Endothelial cell of umbilical vein (primary cell): ENCODE results near the gene ERBB4. TPM values are rescaled to one million over a fixed set of nuclear protein-coding genes. Genes with fewer than 3 reads are reported as not detected.

Experiments
- BruUV-seq: library from RNA; stranded (reverse); fragments of 400-500 nt; replicated peaks from 2 replicates; lab custom pipeline; 2021; lab: Mats Ljungman, UMichigan
- CTCF ChIA-PET: fragments of 300-600, 350-600 bp; sonication (Branson Sonifier 250); formaldehyde crosslinking; loops from one replicate; lab custom pipeline; 2021; ENCODE audit warnings: antibody characterized with exemption, inconsistent platforms; lab: Charles Lee
- POLR2A ChIA-PET: fragments of 300-600, 350-600 bp; sonication (Branson Sonifier 250); formaldehyde crosslinking; loops from one replicate; lab custom pipeline; 2021; ENCODE audit warnings: antibody characterized with exemption, inconsistent platforms; lab: Charles Lee
- DNase-seq: peaks from one replicate; pipeline ENCODE4 v3.0.0-alpha.2; 2011; ENCODE audit warnings: low read depth, low spot score
- FAIRE-seq: peaks from 2 replicates; lab custom pipeline; 2011; peaks lifted over from hg19 to GRCh38; lab: Jason Lieb, UNC
- H2AFZ ChIP-seq: 2 replicates; pipeline ENCODE4 v1.6.0; 2012; ENCODE audit warnings: low read depth, low read length, control low read depth, inconsistent platforms
- H3K27ac ChIP-seq: 2 replicates; pipeline ENCODE4 v1.5.1; 2011; ENCODE audit warnings: low read depth, mild to moderate bottlenecking, control low read depth, low read length, moderate library complexity; ENCODE audit not compliant: insufficient read depth
- H3K27me3 ChIP-seq, 2 experiments: 2 replicates each; pipeline versions ENCODE4 v1.6.0 to v1.6.1; 2011; ENCODE audit warnings: low read length in 2 of 2, mixed read lengths in 1 of 2; ENCODE audit not compliant: control insufficient read depth in 2 of 2, insufficient read depth in 2 of 2
- H3K36me3 ChIP-seq, 2 experiments: 2 replicates in 1 of 2; 3 replicates in 1 of 2; pipeline ENCODE4 v1.5.1; 2011; ENCODE audit warnings: low read length in 2 of 2, mild to moderate bottlenecking in 1 of 2, moderate library complexity in 1 of 2; ENCODE audit not compliant: control insufficient read depth in 2 of 2, insufficient read depth in 2 of 2; ENCODE audit errors: extremely low read depth in 1 of 2
- H3K4me1 ChIP-seq: 3 replicates; pipeline ENCODE4 v1.5.1; 2011; ENCODE audit warnings: mild to moderate bottlenecking, low read length; ENCODE audit not compliant: control insufficient read depth, insufficient read depth; ENCODE audit errors: extremely low read depth
- H3K4me2 ChIP-seq: 2 replicates; pipeline ENCODE4 v1.6.1; 2011; ENCODE audit warnings: low read length, control low read depth, mixed read lengths; ENCODE audit not compliant: insufficient read depth
- H3K4me3 ChIP-seq, 3 experiments: fragments of 200-600 bp in 1 of 3; sonication (generic), shearing (Covaris generic) in 1 of 3; replicated peaks in 1 of 3; 2 replicates each; pipeline ENCODE4 v1.5.1; 2011 to 2016; ENCODE audit warnings: control low read depth in 3 of 3, low read length in 3 of 3, mild to moderate bottlenecking in 2 of 3, inconsistent platforms in 1 of 3, low read depth in 1 of 3, moderate library complexity in 1 of 3; ENCODE audit not compliant: insufficient read depth in 1 of 3
- H3K79me2 ChIP-seq: 2 replicates; pipeline ENCODE4 v1.6.0; 2012; ENCODE audit warnings: low read length, inconsistent platforms; ENCODE audit not compliant: control insufficient read depth, insufficient read depth
- H3K9ac ChIP-seq: replicated peaks from 2 replicates; pipeline ENCODE3; 2011; ENCODE audit warnings: low read length, control low read depth; ENCODE audit not compliant: insufficient read depth; ENCODE audit errors: extremely low read depth
- H3K9me1 ChIP-seq: replicated peaks from 3 replicates; pipeline ENCODE4 v1.6.0; 2011; ENCODE audit warnings: mild to moderate bottlenecking, low read length; ENCODE audit not compliant: control insufficient read depth, insufficient read depth; ENCODE audit errors: extremely low read depth
- H3K9me3 ChIP-seq: replicated peaks from 2 replicates; pipeline ENCODE4 v1.5.1; 2012; ENCODE audit warnings: low read length, inconsistent platforms; ENCODE audit not compliant: control insufficient read depth, insufficient read depth
- H4K20me1 ChIP-seq: replicated peaks from 2 replicates; pipeline ENCODE3; 2011; ENCODE audit warnings: mild to moderate bottlenecking, low read length; ENCODE audit not compliant: control insufficient read depth, insufficient read depth; ENCODE audit errors: extremely low read depth
- GATA2 ChIP-seq: IDR thresholded peaks from 2 replicates; pipeline ENCODE4 v1.7.0; 2011; ENCODE audit warnings: low read depth, mild to moderate bottlenecking, moderate library complexity, mixed read lengths, low read length; ENCODE audit not compliant: insufficient read length, insufficient read depth
- JUN ChIP-seq: IDR thresholded peaks from 2 replicates; pipeline ENCODE4 v1.6.1; 2011; ENCODE audit warnings: borderline replicate concordance, low read depth; ENCODE audit not compliant: insufficient read length, insufficient read depth
- MAX ChIP-seq: IDR thresholded peaks from 2 replicates; pipeline ENCODE4 v1.6.1; 2011; ENCODE audit not compliant: insufficient read depth, insufficient read length
- MYC ChIP-seq: IDR thresholded peaks from one replicate; pipeline ENCODE4 v1.6.1; 2011; ENCODE audit warnings: mild to moderate bottlenecking, low read depth, low read length
- POLR2AphosphoS5 ChIP-seq: IDR thresholded peaks from 2 replicates; pipeline ENCODE4 v1.6.1; 2012; ENCODE audit warnings: low read depth, mild to moderate bottlenecking, control low read depth, low read length, moderate library complexity; ENCODE audit not compliant: insufficient read depth
- dilution Hi-C: fragments of 300-500 bp; cut with MboI; formaldehyde crosslinking; loops from one replicate; pipeline ENCODE4 v1.15.0; 2019; ENCODE audit warnings: low sequenced_read_pairs; ENCODE audit not compliant: extremely low pct_ligation_motif_present
- intact Hi-C: fragments of 100-400 bp; cut with micrococcal nuclease; formaldehyde crosslinking; loops from one replicate; pipeline ENCODE4 v1.10.0; 2022
- polyA plus RNA-seq, 4 experiments: library from polyadenylated mRNA; depleted of rRNA in 3 of 4; stranded (reverse) in 3 of 4; unstranded in 1 of 4; fragments of >200 nt; gene quantifications; 2 replicates each; pipeline versions ENCODE4 v1.2.1 to v1.2.3, GENCODE V29; 2011 to 2012; ENCODE audit warnings: missing spikeins in 1 of 4
- total RNA-seq: library from RNA; stranded (reverse); gene quantifications from 2 replicates; pipeline ENCODE4 v1.2.3, GENCODE V29; 2021

Gene ERBB4
- total and polyA plus RNA-seq, 2 donors (not counting 3 experiments of a cell fraction or from before 2014, with no cell fraction given) = 0.01 to 0.27 TPM

DNA sequence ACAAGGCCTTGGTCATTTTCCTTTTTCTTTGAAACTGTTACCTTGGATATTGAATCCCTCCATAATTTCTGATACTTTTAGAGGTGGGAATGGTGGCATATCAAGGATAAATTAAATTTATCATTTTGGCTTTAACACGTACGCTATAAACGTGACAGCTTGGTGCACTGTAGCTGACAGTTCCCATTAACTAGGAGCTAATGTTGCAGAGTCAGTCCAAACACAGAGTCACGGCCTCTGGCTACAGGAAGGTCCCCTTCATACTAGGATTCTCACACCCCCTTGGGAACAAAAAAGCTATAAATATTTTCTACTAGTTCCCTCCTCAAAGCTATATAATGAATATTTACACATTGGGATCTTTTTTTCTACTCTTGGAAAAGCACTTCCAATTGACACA, 17.7 kb upstream of the ERBB4 start:
- Histone ChIP-seq H3K36me3 (no peaks in the 10 kb centered on the region), H3K9ac (no peak overlapping the region), H3K9me1 (no peaks in the 10 kb centered on the region), H3K4me2 (no peak overlapping the region), H3K4me3 (no peak overlapping the region), H3K79me2 (no peaks in the 10 kb centered on the region), H3K9me3 (no peaks in the 10 kb centered on the region), H3K4me1 (no peaks in the 10 kb centered on the region), H4K20me1 (no peaks in the 10 kb centered on the region), H3K27ac (no peak overlapping the region), H3K27me3 (peaks cover 0 to 1% of the 10 kb centered on the region in 2 experiments), H2AFZ (no peak overlapping the region)
- POLR2A ChIA-PET = no interaction called here
- FAIRE-seq = no peak
- CTCF ChIA-PET = interaction anchor here (1.3 to 3.6 kb wide), 2 partner anchors 11 to 811 kb away, joined by 3 to 17 read pairs; no protein-coding TSS in a partner anchor
- dilution Hi-C loops (no loop called here), intact Hi-C loops (no loop called here)
- no peak for TF ChIP-seq MYC
- TF ChIP-seq JUN = no peak
- TF ChIP-seq GATA2 = no peak
- TF ChIP-seq MAX = no peak
- BruUV-seq = no TSS peak
- DNase-seq = no peak

DNA sequence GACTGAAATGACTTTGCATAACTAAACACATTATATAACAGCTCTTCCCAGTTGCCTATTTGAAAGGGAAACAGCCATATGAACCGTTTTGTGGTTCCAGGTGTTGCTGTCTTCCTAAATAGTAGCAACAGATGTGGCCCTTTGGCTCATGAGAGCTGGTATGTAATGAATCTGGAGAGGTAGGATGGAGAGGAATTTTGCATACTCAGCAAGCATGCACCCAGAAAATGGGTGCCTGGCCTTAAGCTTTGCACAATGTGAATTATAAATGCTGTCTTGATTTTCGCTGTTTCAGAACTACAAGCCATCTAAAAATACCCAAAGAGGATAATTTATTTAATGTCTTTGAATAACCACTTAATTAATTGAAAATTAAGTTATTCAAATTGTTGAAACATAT, 15.6 kb upstream of the ERBB4 start:
- BruUV-seq = no TSS peak
- TF ChIP-seq JUN = no peak
- no peak for TF ChIP-seq POLR2AphosphoS5
- Histone ChIP-seq H3K9ac (no peak overlapping the region), H4K20me1 (no peaks in the 10 kb centered on the region), H3K9me1 (no peaks in the 10 kb centered on the region), H3K4me3 (no peak overlapping the region), H3K27me3 (peaks cover 0 to 1% of the 10 kb centered on the region in 2 experiments), H3K9me3 (no peaks in the 10 kb centered on the region), H3K36me3 (no peaks in the 10 kb centered on the region), H2AFZ (no peak overlapping the region), H3K4me1 (no peaks in the 10 kb centered on the region), H3K79me2 (no peaks in the 10 kb centered on the region), H3K4me2 (no peak overlapping the region), H3K27ac (no peak overlapping the region)
- intact Hi-C loops (no loop called here), dilution Hi-C loops (no loop called here)
- DNase-seq = no peak
- POLR2A ChIA-PET = no interaction called here
- FAIRE-seq = no peak
- CTCF ChIA-PET = interaction anchor here (1.1 to 3.6 kb wide), 6 partner anchors 12 to 1469 kb away, joined by 3 to 17 read pairs (median 5); no protein-coding TSS in a partner anchor
